Stimulated activated CD4-positive, alpha-beta T cell treated with anti-CD3 and anti-CD28 coated beads, TNF-alpha, amount 100 ng/mL, for 48 hours (primary cell): Measurements from ENCODE around the gene B4GALT1.

Source experiments
- DNase-seq, 3 donors: peaks; one replicate each; pipeline ENCODE4 v3.0.0-alpha.2; 2020; ENCODE audit warnings: low read depth in 3 of 3

Gene B4GALT1

GRCh38 chr9:33123407-33124031 lies 43.6 kb downstream of the B4GALT1 start:
- no peak for DNase-seq

GRCh38 chr9:33120620-33121019 lies 46.5 kb downstream of the B4GALT1 start:
- no peak for DNase-seq

DNA sequence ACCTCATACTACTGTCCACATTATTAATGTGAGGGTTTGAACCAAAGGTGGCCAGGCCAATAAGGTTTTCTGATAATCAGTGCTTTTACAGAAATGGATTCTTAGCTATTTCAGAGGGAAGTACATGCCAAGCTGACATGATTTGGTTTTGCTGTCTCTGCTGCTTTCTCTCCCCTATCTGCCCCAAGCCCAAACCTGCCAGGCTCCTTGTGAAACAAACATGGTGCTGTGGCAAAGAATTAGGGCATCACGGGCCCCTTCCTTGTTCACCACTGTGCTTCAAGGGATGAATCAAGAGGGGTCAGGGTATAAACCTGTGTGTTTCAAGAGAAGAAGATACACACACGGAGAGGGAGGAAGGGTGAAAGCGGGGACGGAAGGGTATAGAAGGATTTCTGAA lies 49.3 kb downstream of the B4GALT1 start:
- DNase-seq: no peak

- no peak for DNase-seq
Measured at GRCh38 chr9:33117306-33117705, 49.8 kb downstream of the B4GALT1 start.

- DNase-seq: no peak
Measured at GRCh38 chr9:33116860-33117259, 50.3 kb downstream of the B4GALT1 start.

- no peak for DNase-seq
Measured at GRCh38 chr9:33114746-33115145, 52.4 kb downstream of the B4GALT1 start.

- no peak for DNase-seq
Measured at GRCh38 chr9:33113799-33114547, 53.2 kb downstream of the B4GALT1 start.

DNA sequence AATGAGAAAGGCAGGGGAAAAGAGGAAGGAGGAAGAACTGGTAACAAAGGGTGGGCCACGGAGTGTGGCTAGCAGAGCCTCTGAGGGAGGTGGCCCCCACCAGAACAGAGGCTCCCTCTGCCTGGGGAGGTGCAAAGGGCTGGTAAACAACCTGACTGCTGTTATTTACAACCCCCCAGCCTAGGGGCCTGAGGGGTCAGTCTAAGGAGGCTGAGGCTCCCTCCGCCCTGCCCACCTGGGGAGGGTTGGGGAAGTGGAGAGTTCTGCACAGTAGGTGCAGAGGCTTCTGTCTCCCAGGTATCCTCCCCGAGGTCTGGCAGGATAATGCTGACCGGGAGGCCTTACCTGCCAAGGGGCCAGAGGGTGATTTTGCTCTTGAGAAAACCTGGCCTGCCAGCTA lies 55.0 kb downstream of the B4GALT1 start:
- no peak for DNase-seq

- DNase-seq: no peak
Measured at GRCh38 chr9:33111631-33112030, 55.5 kb downstream of the B4GALT1 start.

- DNase-seq: no peak
Measured at GRCh38 chr9:33110686-33111085, 56.5 kb downstream of the B4GALT1 start.

DNA sequence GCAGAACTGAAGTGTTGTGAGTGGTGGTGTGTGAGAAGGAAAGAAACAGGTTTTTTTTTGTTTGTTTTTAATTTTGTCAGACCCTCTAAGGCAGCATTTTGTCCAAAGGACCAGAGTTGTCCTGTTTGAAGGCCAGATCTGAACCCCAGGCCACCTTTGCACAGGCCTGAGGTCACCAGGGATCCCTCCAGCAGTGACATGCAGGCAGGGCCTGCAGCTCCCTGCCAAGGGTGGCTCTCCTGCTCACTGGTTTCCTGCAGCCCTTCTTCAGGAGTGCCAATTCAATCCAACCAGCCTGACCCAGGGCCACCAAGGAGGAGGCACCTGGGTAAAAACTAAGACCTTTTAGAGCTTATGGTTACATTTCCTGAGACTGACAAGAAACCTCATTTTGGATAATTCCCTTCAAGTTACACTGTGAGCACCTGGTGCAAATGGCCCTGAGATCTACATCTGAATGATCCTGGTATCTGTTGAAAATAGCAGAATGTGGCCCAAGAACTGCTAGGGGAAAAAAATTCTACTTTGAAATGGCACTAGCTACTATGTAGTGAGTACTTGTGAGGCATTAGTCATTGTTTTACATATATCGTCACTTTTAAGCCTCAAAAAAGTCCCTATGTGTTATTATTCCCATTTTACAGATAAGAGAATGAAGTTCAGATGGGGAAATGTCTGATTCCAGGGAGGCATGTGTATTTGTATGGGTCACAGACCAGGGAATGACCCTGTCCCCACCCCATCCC lies 57.1 kb downstream of the B4GALT1 start:
- no peak for DNase-seq

DNA sequence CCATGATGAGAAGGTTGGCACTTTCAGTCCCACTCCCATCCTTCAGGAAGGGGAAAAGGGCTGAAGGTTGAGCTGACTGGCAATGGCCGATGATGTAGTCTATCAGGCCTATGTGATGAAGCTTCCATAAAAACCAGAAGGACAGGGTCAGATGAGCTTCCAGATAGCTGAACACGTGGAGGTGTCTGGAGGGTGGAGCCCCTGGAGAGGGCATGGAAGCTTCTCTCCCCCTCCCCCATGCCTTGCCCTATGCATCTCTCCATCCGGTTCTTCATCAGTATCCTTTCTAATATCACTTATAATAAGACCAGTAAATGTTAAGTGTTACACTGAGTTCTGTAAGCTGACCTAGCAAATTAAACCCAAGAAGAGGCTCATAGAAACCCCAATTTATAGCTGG lies 58.0 kb downstream of the B4GALT1 start:
- DNase-seq: no peak

GRCh38 chr9:33108472-33108871 lies 58.7 kb downstream of the B4GALT1 start:
- DNase-seq: no peak

GRCh38 chr9:33107762-33108161 lies 59.4 kb downstream of the B4GALT1 start:
- DNase-seq: no peak

- DNase-seq: no peak
Measured at GRCh38 chr9:33106827-33107621, 60.1 kb downstream of the B4GALT1 start.

DNA sequence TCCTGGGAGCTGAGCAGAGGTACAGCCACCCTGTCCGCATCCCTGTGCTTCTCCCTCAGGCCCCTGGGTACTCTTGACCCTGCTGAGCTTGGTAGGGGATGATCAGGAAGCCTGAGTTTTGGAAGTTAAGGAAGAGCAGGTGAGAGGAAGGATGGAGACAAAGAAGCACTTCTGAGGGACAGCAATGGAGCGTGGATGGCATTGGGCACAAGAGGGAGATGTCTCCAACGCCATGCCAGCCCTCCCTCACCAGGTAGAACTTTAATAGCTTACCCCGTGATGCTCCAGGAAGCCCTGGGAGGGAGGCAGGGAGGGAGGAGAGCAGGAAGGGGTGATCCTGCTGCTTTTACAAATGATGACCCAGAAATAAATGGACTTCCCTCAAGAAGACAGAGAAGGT lies 60.8 kb downstream of the B4GALT1 start:
- DNase-seq: no peak

- DNase-seq: no peak
Measured at GRCh38 chr9:33105959-33106358, 61.2 kb downstream of the B4GALT1 start.

DNA sequence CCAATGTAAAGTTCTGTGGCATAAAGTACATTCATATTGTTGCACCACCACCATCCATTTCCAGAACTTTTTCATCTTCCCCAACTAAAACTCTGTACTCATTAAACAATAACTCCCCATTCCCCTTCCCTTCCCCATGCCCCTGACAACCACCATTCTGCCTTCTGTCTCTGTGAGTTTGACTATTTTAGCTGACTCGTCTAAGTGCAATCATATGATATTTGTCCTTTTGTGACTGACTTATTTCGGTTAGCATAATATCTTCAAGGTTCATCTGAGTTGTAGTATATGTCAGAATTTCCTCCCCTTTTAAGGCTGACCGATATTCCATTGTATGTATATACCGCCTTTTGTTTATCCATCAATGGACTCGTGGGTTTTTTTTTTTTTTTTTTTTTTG lies 61.6 kb downstream of the B4GALT1 start:
- no peak for DNase-seq

DNA sequence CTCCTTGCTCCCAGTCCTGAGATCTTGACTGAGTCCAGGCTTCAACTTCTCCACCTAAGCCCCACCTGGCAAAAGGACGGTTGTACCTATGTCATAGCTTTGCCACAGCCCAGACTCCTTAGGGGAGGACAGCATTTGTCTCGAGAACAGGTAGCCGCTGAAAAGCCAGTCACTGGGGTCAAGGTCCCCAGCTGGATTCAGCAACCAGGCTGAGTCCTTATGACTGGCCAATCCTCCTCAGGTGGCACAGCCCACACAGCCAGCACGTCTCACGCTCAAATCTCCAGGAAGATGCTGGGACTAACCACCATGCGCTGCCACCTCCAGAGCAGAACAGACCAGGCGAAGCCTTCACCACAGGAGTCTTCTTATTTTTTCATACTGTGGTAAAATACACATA lies 62.7 kb downstream of the B4GALT1 start:
- DNase-seq: no peak

GRCh38 chr9:33103501-33104281 lies 63.4 kb downstream of the B4GALT1 start:
- no peak for DNase-seq

GRCh38 chr9:33102551-33103210 lies 64.5 kb downstream of the B4GALT1 start:
- no peak for DNase-seq
